ENCODE measurements around the gene FNDC5. TPM values are rescaled to one million over a fixed set of nuclear protein-coding genes. Genes with fewer than 3 reads are reported as not detected.

FNDC5 gene
- total and polyA plus RNA-seq, 2 experiments from 2014 or later, result 1.0 to 1.7 TPM

DNA sequence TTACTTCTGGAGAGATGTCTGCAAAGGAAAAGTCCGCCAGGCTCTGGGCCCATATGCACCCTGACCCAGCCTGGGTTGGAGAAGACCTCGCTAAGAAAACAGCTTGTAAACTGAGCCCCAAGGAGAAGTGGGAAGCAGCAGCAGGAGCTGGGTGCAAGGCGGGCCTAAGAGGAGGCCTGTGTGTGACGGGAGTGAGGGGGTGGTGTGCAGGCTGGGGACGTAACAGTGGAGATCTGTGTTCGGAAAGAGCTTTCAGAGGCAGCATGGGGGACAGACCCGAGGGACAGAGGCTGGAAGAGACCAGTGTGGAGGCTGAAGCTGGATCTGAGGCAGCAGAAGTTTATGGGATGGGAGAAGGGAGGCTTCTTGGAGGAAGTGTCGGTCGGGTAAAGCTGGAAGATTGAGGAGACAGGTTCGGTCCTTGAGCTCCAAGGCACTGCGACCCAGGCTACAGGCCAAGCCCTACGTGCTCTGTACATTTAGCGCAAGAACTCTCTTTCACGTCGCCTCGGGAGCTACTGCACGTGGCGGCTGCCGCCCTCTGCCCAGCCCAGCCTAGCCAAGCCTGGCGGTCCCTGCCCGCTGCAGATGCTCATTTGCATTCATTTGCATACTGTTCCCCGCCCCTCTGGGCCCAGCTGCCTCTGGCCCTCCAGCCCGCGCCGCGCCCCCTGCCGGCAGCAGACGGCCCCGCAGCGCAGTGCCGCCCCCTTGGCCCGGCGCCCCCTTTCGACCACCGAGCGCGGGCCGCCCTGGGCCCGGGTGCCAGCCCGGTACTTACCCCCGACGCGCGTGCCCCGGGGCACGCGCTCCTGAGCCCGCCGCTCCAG, 21.9 kb upstream of the FNDC5 start:
- no peak overlapping the region for H3K27ac Mint-ChIP-seq
- peaks cover 8% of the 10 kb centered on the region; the same call in 1 of the 3 replicates for H3K36me3 Mint-ChIP-seq (ENCODE audit: low read depth)
- peak overlapping the region; percentile 75 for H3K4me3 Mint-ChIP-seq
- TF ChIP-seq EZH2phosphoT487 (IDR thresholded peaks at IDR 0.05; ENCODE audit: unreplicated experiment) (no peak), CTCF (conservative IDR thresholded peaks at IDR 0.05; ENCODE audit: low read depth in 2 of 2) (peak; percentile 60 to 88)
- Histone ChIP-seq H2AFZ (no peak overlapping the region; the same call in 1 of the 2 replicates), H3K79me2 (replicated peaks; ENCODE audit: insufficient read depth) (no peaks in the 10 kb centered on the region), H3K4me2 (peak overlapping the region; percentile 94), H3K27ac (ENCODE audit: low read depth) (no peak overlapping the region), H4K20me1 (replicated peaks; ENCODE audit: insufficient read depth) (no peaks in the 10 kb centered on the region; the same call in 1 of the 2 replicates), H3F3A (replicated peaks; ENCODE audit: low read depth) (peaks cover 7% of the 10 kb centered on the region; the same call in 1 of the 2 replicates), H3K9me2 (ENCODE audit: insufficient read depth) (no peaks in the 10 kb centered on the region), H3K36me3 (ENCODE audit: insufficient read depth) (no peaks in the 10 kb centered on the region), H3K4me3 (peak overlapping the region; percentile 95), H3K4me1 (ENCODE audit: insufficient read depth) (peaks cover 10% of the 10 kb centered on the region; the same call in 1 of the 2 replicates), H3K27me3 (ENCODE audit: insufficient read depth) (peaks cover 37% of the 10 kb centered on the region)
- peak; percentile 81 for ATAC-seq
- peaks cover 25% of the 10 kb centered on the region for H3K27me3 Mint-ChIP-seq (ENCODE audit: insufficient read depth, low read depth, poor library complexity)
- H3K4me1 Mint-ChIP-seq, result peaks cover 12% of the 10 kb centered on the region
- peaks cover 5% of the 10 kb centered on the region; the same call in 2 of the 3 replicates for H3K9me3 Mint-ChIP-seq
- peak; percentile 97 for DNase-seq (ENCODE audit: low spot score)

DNA sequence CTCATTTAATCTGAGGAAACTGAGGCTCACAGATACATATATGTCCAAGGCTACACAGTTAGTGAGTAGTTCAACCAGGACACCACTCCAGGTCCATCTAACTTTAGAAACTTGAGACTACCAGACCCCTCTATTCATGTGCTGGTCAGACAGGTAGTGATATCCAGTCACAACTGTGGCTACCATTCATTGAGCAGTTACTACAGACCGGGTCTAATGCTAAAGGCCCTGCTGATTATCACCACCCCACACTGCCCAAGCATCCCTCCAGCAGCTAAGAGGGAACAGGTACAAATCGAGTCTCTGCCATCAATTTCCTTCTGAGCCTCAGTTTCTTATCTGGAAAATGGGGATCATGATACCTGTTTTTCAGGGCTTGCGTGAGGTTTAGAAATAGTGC, 20.9 kb upstream of the FNDC5 start:
- Mint-ChIP-seq H3K27me3 (ENCODE audit: insufficient read depth, low read depth, poor library complexity) (peaks cover 32% of the 10 kb centered on the region), H3K4me1 (peaks cover 14% of the 10 kb centered on the region), H3K9me3 (peaks cover 5% of the 10 kb centered on the region; the same call in 2 of the 3 replicates), H3K27ac (no peak overlapping the region), H3K36me3 (ENCODE audit: low read depth) (peaks cover 8% of the 10 kb centered on the region; the same call in 1 of the 3 replicates), H3K4me3 (peak overlapping the region; percentile 75; the same call in 1 of the 3 replicates)
- no peaks in the 10 kb centered on the region for H3K79me2 ChIP-seq (replicated peaks; ENCODE audit: insufficient read depth)
- ATAC-seq (no peak), DNase-seq (ENCODE audit: low spot score) (no peak)
- no peaks in the 10 kb centered on the region for H3K36me3 ChIP-seq (ENCODE audit: insufficient read depth)
- H4K20me1 ChIP-seq (replicated peaks; ENCODE audit: insufficient read depth), result no peaks in the 10 kb centered on the region; the same call in 1 of the 2 replicates
- peaks cover 44% of the 10 kb centered on the region for H3K27me3 ChIP-seq (ENCODE audit: insufficient read depth)
- H3K4me1 ChIP-seq (ENCODE audit: insufficient read depth), result peaks cover 10% of the 10 kb centered on the region; the same call in 1 of the 2 replicates
- no peak overlapping the region for H3K4me3 ChIP-seq
- H3K4me2 ChIP-seq, result no peak overlapping the region
- H3K9me2 ChIP-seq (ENCODE audit: insufficient read depth), result no peaks in the 10 kb centered on the region
- H3K27ac ChIP-seq (ENCODE audit: low read depth), result no peak overlapping the region
- peaks cover 7% of the 10 kb centered on the region; the same call in 1 of the 2 replicates for H3F3A ChIP-seq (replicated peaks; ENCODE audit: low read depth)
- no peak overlapping the region for H2AFZ ChIP-seq
- TF ChIP-seq ZNF114 (CRISPR knock-in tag; IDR thresholded peaks at IDR 0.05), result no peak
- no peak for TF ChIP-seq NANOG (IDR thresholded peaks at IDR 0.05; ENCODE audit: borderline replicate concordance)
- no peak for TF ChIP-seq EZH2phosphoT487 (IDR thresholded peaks at IDR 0.05; ENCODE audit: unreplicated experiment)
- TF ChIP-seq EZH2 (IDR thresholded peaks at IDR 0.05; ENCODE audit: low read depth, unreplicated experiment), result no peak
- TF ChIP-seq, protein P1, sequence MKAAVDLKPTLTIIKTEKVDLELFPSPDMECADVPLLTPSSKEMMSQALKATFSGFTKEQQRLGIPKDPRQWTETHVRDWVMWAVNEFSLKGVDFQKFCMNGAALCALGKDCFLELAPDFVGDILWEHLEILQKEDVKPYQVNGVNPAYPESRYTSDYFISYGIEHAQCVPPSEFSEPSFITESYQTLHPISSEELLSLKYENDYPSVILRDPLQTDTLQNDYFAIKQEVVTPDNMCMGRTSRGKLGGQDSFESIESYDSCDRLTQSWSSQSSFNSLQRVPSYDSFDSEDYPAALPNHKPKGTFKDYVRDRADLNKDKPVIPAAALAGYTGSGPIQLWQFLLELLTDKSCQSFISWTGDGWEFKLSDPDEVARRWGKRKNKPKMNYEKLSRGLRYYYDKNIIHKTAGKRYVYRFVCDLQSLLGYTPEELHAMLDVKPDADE (IDR thresholded peaks at IDR 0.05), result no peak
- TF ChIP-seq STAT1 (IDR thresholded peaks at IDR 0.05; ENCODE audit: unreplicated experiment), result no peak
- TF ChIP-seq ZNF331 (CRISPR knock-in tag; IDR thresholded peaks at IDR 0.05; ENCODE audit: low read depth), result no peak
- no peak for TF ChIP-seq CREB1 (CRISPR knock-in tag; IDR thresholded peaks at IDR 0.05; ENCODE audit: low read depth)
- TF ChIP-seq, protein P2, sequence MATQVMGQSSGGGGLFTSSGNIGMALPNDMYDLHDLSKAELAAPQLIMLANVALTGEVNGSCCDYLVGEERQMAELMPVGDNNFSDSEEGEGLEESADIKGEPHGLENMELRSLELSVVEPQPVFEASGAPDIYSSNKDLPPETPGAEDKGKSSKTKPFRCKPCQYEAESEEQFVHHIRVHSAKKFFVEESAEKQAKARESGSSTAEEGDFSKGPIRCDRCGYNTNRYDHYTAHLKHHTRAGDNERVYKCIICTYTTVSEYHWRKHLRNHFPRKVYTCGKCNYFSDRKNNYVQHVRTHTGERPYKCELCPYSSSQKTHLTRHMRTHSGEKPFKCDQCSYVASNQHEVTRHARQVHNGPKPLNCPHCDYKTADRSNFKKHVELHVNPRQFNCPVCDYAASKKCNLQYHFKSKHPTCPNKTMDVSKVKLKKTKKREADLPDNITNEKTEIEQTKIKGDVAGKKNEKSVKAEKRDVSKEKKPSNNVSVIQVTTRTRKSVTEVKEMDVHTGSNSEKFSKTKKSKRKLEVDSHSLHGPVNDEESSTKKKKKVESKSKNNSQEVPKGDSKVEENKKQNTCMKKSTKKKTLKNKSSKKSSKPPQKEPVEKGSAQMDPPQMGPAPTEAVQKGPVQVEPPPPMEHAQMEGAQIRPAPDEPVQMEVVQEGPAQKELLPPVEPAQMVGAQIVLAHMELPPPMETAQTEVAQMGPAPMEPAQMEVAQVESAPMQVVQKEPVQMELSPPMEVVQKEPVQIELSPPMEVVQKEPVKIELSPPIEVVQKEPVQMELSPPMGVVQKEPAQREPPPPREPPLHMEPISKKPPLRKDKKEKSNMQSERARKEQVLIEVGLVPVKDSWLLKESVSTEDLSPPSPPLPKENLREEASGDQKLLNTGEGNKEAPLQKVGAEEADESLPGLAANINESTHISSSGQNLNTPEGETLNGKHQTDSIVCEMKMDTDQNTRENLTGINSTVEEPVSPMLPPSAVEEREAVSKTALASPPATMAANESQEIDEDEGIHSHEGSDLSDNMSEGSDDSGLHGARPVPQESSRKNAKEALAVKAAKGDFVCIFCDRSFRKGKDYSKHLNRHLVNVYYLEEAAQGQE (IDR thresholded peaks at IDR 0.05; ENCODE audit: unreplicated experiment), result no peak
- TF ChIP-seq POLR2AphosphoS5 (IDR thresholded peaks at IDR 0.05; ENCODE audit: low read depth), result no peak
- no peak for TF ChIP-seq CTCF (conservative IDR thresholded peaks at IDR 0.05; ENCODE audit: low read depth in 2 of 2)

Measured in GM23338 (cell line).